OCI-LY1 (cell line): Measurements from ENCODE around the gene FPR3.
"Not testable (repeated sequence)": the region's sequence is repeated elsewhere in the genome, so short reads cannot be mapped to it uniquely, and the experiment has no call there.

Experiments
- H2AFZ ChIP-seq: fragments of 200-600 bp; sonication (generic), shearing (Covaris generic); 2 replicates; pipeline ENCODE4 v1.6.0; 2014; ENCODE audit warnings: antibody characterized with exemption, mild to moderate bottlenecking, low read length
- H3F3A ChIP-seq: fragments of 200-600 bp; sonication (generic), shearing (Covaris generic); 2 replicates; pipeline ENCODE4 v1.6.0; 2014; ENCODE audit warnings: mild to moderate bottlenecking, antibody characterized with exemption, low read length, moderate library complexity; ENCODE audit not compliant: insufficient read depth
- H3K27ac ChIP-seq: fragments of 200-600 bp; sonication (generic); 2 replicates; pipeline ENCODE4 v1.5.1; 2014; ENCODE audit warnings: low read length, mixed run types, mild to moderate bottlenecking, low read depth; ENCODE audit not compliant: poor library complexity, severe bottlenecking
- H3K27me3 ChIP-seq: fragments of 200-600 bp; sonication (generic); 2 replicates; pipeline ENCODE4 v1.6.0; 2014; ENCODE audit warnings: antibody characterized with exemption, mild to moderate bottlenecking, low read length, moderate library complexity; ENCODE audit not compliant: insufficient read depth
- H3K36me3 ChIP-seq: fragments of 200-600 bp; sonication (generic); 2 replicates; pipeline ENCODE4 v1.6.1; 2014; ENCODE audit warnings: mild to moderate bottlenecking, antibody characterized with exemption, low read length, moderate library complexity, mixed read lengths; ENCODE audit not compliant: insufficient read depth
- H3K4me1 ChIP-seq: fragments of 200-600 bp; sonication (generic); 2 replicates; pipeline ENCODE4 v1.5.1; 2014; ENCODE audit warnings: mild to moderate bottlenecking, low read length, moderate library complexity; ENCODE audit not compliant: insufficient read depth, severe bottlenecking
- H3K4me2 ChIP-seq: fragments of 200-600 bp; sonication (generic), shearing (Covaris generic); 2 replicates; pipeline ENCODE4 v1.6.1; 2014; ENCODE audit warnings: low read length
- H3K4me3 ChIP-seq: fragments of 200-600 bp; sonication (generic); 2 replicates; pipeline ENCODE4 v1.5.1; 2014; ENCODE audit warnings: low read length, low read depth, mild to moderate bottlenecking, mixed read lengths; ENCODE audit not compliant: poor library complexity, severe bottlenecking
- H3K79me2 ChIP-seq: fragments of 200-600 bp; shearing (Covaris generic); 2 replicates; pipeline ENCODE4 v1.6.1; 2016; ENCODE audit warnings: mixed run types, low read length, mixed read lengths; ENCODE audit not compliant: insufficient read depth
- H3K9ac ChIP-seq: fragments of 200-600 bp; sonication (generic), shearing (Covaris generic); 2 replicates; pipeline ENCODE4 v1.6.1; 2014; ENCODE audit warnings: mild to moderate bottlenecking, low read length, mixed read lengths
- H3K9me2 ChIP-seq: fragments of 200-600 bp; sonication (generic), shearing (Covaris generic); 2 replicates; pipeline ENCODE4 v1.6.1; 2014; ENCODE audit warnings: low read depth, mild to moderate bottlenecking, low read length, mixed read lengths
- H3K9me3 ChIP-seq: fragments of 200-600 bp; shearing (Covaris generic); 2 replicates; pipeline ENCODE4 v1.6.1; 2014; ENCODE audit warnings: low read length, mixed read lengths
- H4K20me1 ChIP-seq: fragments of 200-600 bp; sonication (generic), shearing (Covaris generic); 2 replicates; pipeline ENCODE4 v1.6.0; 2016; ENCODE audit warnings: mild to moderate bottlenecking, low read length; ENCODE audit not compliant: insufficient read depth
- EZH2 ChIP-seq: fragments of 200-600 bp; sonication (generic), shearing (Covaris generic); IDR thresholded peaks from 2 replicates; pipeline ENCODE4 v1.8.0; 2017; ENCODE audit warnings: borderline replicate concordance, mixed run types, mild to moderate bottlenecking, antibody characterized with exemption, low read length, moderate library complexity, mixed read lengths
- TF ChIP-seq, protein P1 (sequence below): fragments of 200-600 bp; sonication (generic), shearing (Covaris generic); IDR thresholded peaks from 2 replicates; pipeline ENCODE4 v1.5.1; 2017; ENCODE audit warnings: mild to moderate bottlenecking, antibody characterized with exemption, low read length, moderate library complexity, mixed read lengths

Gene FPR3

DNA sequence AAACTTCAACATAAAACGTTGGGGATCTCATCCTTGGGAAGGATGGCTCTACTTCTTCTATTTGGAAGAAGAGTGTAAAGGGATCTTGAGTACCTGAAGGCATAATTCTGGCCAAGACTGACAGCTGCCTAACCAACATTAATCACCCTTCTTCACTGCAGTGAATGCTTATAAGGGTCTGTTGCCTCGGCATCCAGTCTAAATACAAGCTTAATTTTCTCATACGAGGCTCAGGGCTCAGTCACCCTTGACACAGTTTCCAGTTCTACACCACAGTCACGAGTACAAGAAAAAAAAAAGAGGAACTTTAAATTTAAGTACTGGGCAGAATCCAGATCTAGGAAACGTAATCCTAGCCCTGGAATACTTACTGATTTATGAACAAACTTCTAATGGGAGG lies 9.0 kb downstream of the FPR3 start:
- H3K4me3 ChIP-seq = no peak overlapping the region
- H3K79me2 ChIP-seq = no peaks in the 10 kb centered on the region
- H3F3A ChIP-seq = no peaks in the 10 kb centered on the region
- H3K4me2 ChIP-seq = no peak overlapping the region
- no peak overlapping the region for H2AFZ ChIP-seq
- H3K9me3 ChIP-seq = no peaks in the 10 kb centered on the region
- no peaks in the 10 kb centered on the region for H3K36me3 ChIP-seq
- H3K9me2 ChIP-seq = no peaks in the 10 kb centered on the region
- H3K9ac ChIP-seq = no peak overlapping the region
- H3K27ac ChIP-seq = no peak overlapping the region
- no peak for TF ChIP-seq EZH2
- TF ChIP-seq, protein P1, sequence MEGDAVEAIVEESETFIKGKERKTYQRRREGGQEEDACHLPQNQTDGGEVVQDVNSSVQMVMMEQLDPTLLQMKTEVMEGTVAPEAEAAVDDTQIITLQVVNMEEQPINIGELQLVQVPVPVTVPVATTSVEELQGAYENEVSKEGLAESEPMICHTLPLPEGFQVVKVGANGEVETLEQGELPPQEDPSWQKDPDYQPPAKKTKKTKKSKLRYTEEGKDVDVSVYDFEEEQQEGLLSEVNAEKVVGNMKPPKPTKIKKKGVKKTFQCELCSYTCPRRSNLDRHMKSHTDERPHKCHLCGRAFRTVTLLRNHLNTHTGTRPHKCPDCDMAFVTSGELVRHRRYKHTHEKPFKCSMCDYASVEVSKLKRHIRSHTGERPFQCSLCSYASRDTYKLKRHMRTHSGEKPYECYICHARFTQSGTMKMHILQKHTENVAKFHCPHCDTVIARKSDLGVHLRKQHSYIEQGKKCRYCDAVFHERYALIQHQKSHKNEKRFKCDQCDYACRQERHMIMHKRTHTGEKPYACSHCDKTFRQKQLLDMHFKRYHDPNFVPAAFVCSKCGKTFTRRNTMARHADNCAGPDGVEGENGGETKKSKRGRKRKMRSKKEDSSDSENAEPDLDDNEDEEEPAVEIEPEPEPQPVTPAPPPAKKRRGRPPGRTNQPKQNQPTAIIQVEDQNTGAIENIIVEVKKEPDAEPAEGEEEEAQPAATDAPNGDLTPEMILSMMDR = no peak
- H3K4me1 ChIP-seq = no peaks in the 10 kb centered on the region
- no peaks in the 10 kb centered on the region for H3K27me3 ChIP-seq
- H4K20me1 ChIP-seq = no peaks in the 10 kb centered on the region

DNA sequence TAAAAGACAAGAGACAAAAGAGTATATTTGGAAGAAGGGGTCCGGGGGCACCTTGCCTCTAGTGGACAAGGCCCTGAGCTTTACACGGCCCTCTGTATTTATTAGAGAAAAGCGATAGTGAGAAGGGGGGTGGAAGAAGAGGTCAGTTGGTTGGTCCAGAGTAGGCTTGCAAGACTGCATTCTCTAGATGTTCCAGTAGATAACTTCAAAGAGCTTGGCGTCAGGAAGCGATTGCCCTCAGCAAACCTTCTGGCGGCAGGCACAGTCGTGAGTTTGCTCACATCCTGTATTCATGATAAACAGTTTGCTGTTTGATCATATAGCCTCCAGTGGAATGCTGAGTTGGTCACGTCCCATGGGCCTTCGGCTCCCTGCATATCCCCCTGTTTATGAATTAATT lies 9.8 kb downstream of the FPR3 start:
- H3K9me3 ChIP-seq, H4K20me1 ChIP-seq, H3K79me2 ChIP-seq, H3K27me3 ChIP-seq, H3K27ac ChIP-seq, H3K9me2 ChIP-seq, H3K4me2 ChIP-seq, H3K4me1 ChIP-seq, H2AFZ ChIP-seq, H3K4me3 ChIP-seq, H3K9ac ChIP-seq, H3F3A ChIP-seq, H3K36me3 ChIP-seq: not testable (repeated sequence)

DNA sequence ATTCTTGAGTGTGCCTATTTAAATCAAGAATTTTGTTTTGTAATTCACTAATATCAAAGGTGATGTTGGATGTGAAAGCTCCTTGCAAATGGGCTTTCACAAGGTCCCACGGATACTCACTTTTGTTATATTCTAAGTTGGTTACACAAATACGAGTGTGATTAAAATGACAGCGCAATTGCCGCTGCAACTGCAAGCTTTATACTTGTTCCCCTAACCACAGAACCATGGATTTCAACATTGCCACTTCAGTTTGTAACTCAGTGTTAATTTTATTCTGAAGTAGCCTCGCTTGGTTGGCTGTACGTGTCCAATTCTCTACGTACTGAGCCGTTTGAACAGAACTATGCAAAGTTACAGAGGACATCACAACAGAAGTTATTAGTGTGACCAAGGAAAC lies 10.4 kb downstream of the FPR3 start:
- not testable (repeated sequence) for H3K9me3 ChIP-seq, H4K20me1 ChIP-seq, H2AFZ ChIP-seq

DNA sequence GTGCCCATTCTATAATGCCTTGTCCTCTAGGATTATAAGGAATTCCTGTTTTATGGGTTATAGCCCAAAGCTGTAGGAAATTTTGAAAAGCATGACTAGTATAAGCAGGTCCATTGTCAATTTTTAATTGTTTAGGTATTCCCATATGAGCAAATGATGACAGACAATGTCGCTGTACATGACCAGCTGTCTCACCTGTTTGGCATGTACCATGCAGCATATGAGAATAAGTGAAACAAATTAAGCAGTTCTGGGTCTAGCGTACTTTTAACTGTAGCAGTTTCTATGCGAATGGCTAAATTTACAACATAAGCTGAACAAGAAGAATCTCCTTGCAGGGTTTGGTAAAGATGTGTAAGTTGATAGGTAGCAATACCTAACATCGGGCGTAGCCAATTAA lies 11.6 kb downstream of the FPR3 start:
- H3K9ac ChIP-seq, H3K4me1 ChIP-seq, H3K79me2 ChIP-seq, H3K27ac ChIP-seq, H3K4me2 ChIP-seq, H2AFZ ChIP-seq, H3K36me3 ChIP-seq, H3K4me3 ChIP-seq, H3F3A ChIP-seq, H3K27me3 ChIP-seq, H4K20me1 ChIP-seq, H3K9me2 ChIP-seq, H3K9me3 ChIP-seq: not testable (repeated sequence)

More for the DNA sequence above, 10.4 kb downstream of the FPR3 start:
- not testable (repeated sequence) for H3K36me3 ChIP-seq, H3K4me1 ChIP-seq, H3K9me2 ChIP-seq, H3K9ac ChIP-seq, H3K27ac ChIP-seq, H3K4me3 ChIP-seq, H3K27me3 ChIP-seq, H3K4me2 ChIP-seq, H3K79me2 ChIP-seq, H3F3A ChIP-seq

DNA sequence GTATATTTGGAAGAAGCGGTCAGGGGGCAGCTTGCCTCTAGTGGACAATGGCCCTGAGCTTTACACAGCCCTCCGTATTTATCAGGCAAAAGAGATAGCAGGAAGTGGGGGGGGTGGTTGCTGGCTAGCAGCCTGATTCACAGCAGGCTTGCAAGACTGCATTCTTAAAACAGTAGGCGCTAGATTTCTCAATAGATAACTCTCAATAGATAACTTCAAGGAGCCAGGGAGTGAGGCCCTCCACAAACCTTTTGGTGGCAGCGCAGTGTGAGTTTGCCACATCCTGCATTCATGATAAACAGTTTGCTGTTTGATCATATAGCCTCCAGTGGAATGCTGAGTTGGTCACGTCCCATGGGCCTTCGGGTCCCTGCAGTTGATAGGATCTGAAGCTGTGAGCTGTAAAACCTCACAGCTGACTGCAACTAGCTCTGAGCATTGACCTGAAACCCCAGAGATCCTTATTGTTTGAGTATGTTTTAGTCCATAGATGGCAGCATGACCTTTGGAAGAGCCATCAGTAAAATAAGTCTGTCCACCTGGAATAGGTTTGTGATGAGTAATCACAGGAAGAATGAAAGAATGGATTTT lies 12.2 kb downstream of the FPR3 start:
- Histone ChIP-seq H2AFZ (no peak overlapping the region), H3K27ac (no peak overlapping the region), H3K9ac (no peak overlapping the region), H3K27me3 (no peaks in the 10 kb centered on the region), H3K4me1 (no peaks in the 10 kb centered on the region), H3K79me2 (no peaks in the 10 kb centered on the region), H3F3A (no peaks in the 10 kb centered on the region), H3K4me3 (no peak overlapping the region), H4K20me1 (no peaks in the 10 kb centered on the region), H3K4me2 (no peak overlapping the region), H3K9me2 (no peaks in the 10 kb centered on the region), H3K36me3 (no peaks in the 10 kb centered on the region), H3K9me3 (no peaks in the 10 kb centered on the region)
- no peak for TF ChIP-seq EZH2
- TF ChIP-seq, protein P1 = no peak
